Body of pancreas (tissue), 4 donors: ENCODE data around the gene RTN4RL2.

Experiments used
- CTCF ChIP-seq, 7 experiments: fragments of 450-650 bp in 4 of 7; fragments of 200-600 bp in 3 of 7; sonication (generic) in 3 of 7; IDR thresholded peaks; one replicate each; pipeline ENCODE4 v1.5.1; 2016 to 2019; ENCODE audit warnings: antibody characterized with exemption in 7 of 7
- POLR2A ChIP-seq, 3 donors: fragments of 450-650 bp; IDR thresholded peaks; one replicate each; pipeline ENCODE4 v1.6.1; 2016; ENCODE audit warnings: antibody characterized with exemption in 3 of 3, mild to moderate bottlenecking in 2 of 3

GRCh38 chr11:57438345-57439285 is 21.7 kb upstream of the RTN4RL2 start:
- no peak for TF ChIP-seq CTCF (IDR thresholded peaks at IDR 0.05)
- TF ChIP-seq POLR2A (IDR thresholded peaks at IDR 0.05), result no peak
